Mammary epithelial cell (primary cell): ENCODE results near the gene ANKMY2.

Experiments
- CTCF ChIP-seq, 2 donors: IDR thresholded peaks in 1 of 2; conservative IDR thresholded peaks in 1 of 2; 2 replicates each; pipeline ENCODE4 v1.5.1; 2011 to 2012; ENCODE audit warnings: inconsistent platforms in 2 of 2, low read length in 2 of 2, mild to moderate bottlenecking in 2 of 2, control low read depth in 1 of 2, low read depth in 1 of 2; ENCODE audit not compliant: insufficient read depth in 1 of 2; ENCODE audit errors: extremely low read depth in 1 of 2
- EZH2 ChIP-seq: IDR thresholded peaks from 2 replicates; pipeline ENCODE4 v1.6.1; 2012; ENCODE audit warnings: low read length, inconsistent platforms, borderline replicate concordance

GRCh38 chr7:16558761-16559302 lies 86.7 kb downstream of the ANKMY2 start:
- TF ChIP-seq CTCF (conservative IDR thresholded peaks at IDR 0.05 in 1 of 2, IDR thresholded peaks at IDR 0.05 in 1 of 2; ENCODE audit: extremely low read depth in 1 of 2, insufficient read depth in 1 of 2, low read depth in 1 of 2, low read length in 2 of 2), result no peak
- no peak for TF ChIP-seq EZH2
